Naive B cell (primary cell): Measurements from ENCODE around the gene ITPR2. TPM values are rescaled to one million over a fixed set of nuclear protein-coding genes. Genes with fewer than 3 reads are reported as not detected.

Experiments used
- ATAC-seq, 2 donors: fragments of 150-1000 bp; cut with Tn5 transposase; 2 replicates each; pipeline ENCODE4 v1.10.0; 2021; ENCODE audit warnings: low read depth in 2 of 2, mild to moderate bottlenecking in 2 of 2, moderate library complexity in 2 of 2
- DNase-seq: peaks from one replicate; pipeline ENCODE4 v3.0.0; 2022
- H3K27ac Mint-ChIP-seq, 6 donors: one replicate each; pipeline ENCODE4 v1.8.0; 2020 to 2022; ENCODE audit warnings: mild to moderate bottlenecking in 6 of 6, mixed read lengths in 6 of 6, moderate library complexity in 5 of 6, inconsistent platforms in 2 of 6
- H3K27me3 Mint-ChIP-seq, 3 donors: one replicate each; pipeline ENCODE4 v1.8.0; 2021 to 2022; ENCODE audit warnings: mixed read lengths in 3 of 3, mild to moderate bottlenecking in 1 of 3
- H3K36me3 Mint-ChIP-seq, 2 donors: one replicate each; pipeline ENCODE4 v1.8.0; 2020 to 2022; ENCODE audit warnings: mixed read lengths in 2 of 2, inconsistent platforms in 1 of 2, mild to moderate bottlenecking in 1 of 2
- H3K4me1 Mint-ChIP-seq, 3 donors: one replicate each; pipeline ENCODE4 v1.8.0; 2020 to 2022; ENCODE audit warnings: mixed read lengths in 3 of 3, inconsistent platforms in 1 of 3, mild to moderate bottlenecking in 1 of 3, moderate library complexity in 1 of 3
- H3K4me3 Mint-ChIP-seq, 8 donors: one replicate each; pipeline ENCODE4 v1.8.0; 2020 to 2022; ENCODE audit warnings: mild to moderate bottlenecking in 8 of 8, mixed read lengths in 8 of 8, moderate library complexity in 8 of 8, inconsistent platforms in 2 of 8
- H3K9me3 Mint-ChIP-seq, 7 donors: one replicate each; pipeline ENCODE4 v1.8.0; 2020 to 2022; ENCODE audit warnings: mixed read lengths in 7 of 7, mild to moderate bottlenecking in 5 of 7, inconsistent platforms in 2 of 7, moderate library complexity in 1 of 7
- polyA plus RNA-seq, 6 donors: library from polyadenylated mRNA; unstranded; fragments of 300-500 nt; fragmentation: Illumina TruSeq; gene quantifications; one replicate each; pipeline ENCODE4 v1.2.3, GENCODE V29; 2021; ENCODE audit warnings: low read depth in 6 of 6

The ITPR2 gene
- polyA plus RNA-seq, 6 donors from 2014 or later, result 6.7 to 23.6 (median 20.6) TPM

- peaks cover 4 to 8% of the 10 kb centered on the region in 2 donors for H3K36me3 Mint-ChIP-seq
- peaks cover 3 to 6% (median 5%) of the 10 kb centered on the region in 3 donors for H3K4me1 Mint-ChIP-seq
- no peaks in the 10 kb centered on the region for H3K9me3 Mint-ChIP-seq
- no peak overlapping the region for H3K27ac Mint-ChIP-seq
- no peak for DNase-seq
- H3K4me3 Mint-ChIP-seq, result no peak overlapping the region
- no peak for ATAC-seq
- no peaks in the 10 kb centered on the region for H3K27me3 Mint-ChIP-seq
Measured at GRCh38 chr12:26510354-26510674, 322.7 kb downstream of the ITPR2 start.

- no peaks in the 10 kb centered on the region for H3K27me3 Mint-ChIP-seq
- peak overlapping the region in 1 of 6 donors; percentile 2 for H3K27ac Mint-ChIP-seq
- no peak for DNase-seq
- no peak for ATAC-seq
- H3K4me3 Mint-ChIP-seq, result no peak overlapping the region
- H3K4me1 Mint-ChIP-seq, result no peaks in the 10 kb centered on the region
- no peaks in the 10 kb centered on the region for H3K9me3 Mint-ChIP-seq
- H3K36me3 Mint-ChIP-seq, result peaks cover 8 to 15% of the 10 kb centered on the region in 2 donors
Measured at GRCh38 chr12:26507613-26508012, 325.4 kb downstream of the ITPR2 start.

- Mint-ChIP-seq H3K27me3 (no peaks in the 10 kb centered on the region), H3K4me1 (peaks cover 0 to 3% (median 0%) of the 10 kb centered on the region in 3 donors), H3K9me3 (no peaks in the 10 kb centered on the region), H3K4me3 (no peak overlapping the region), H3K36me3 (peaks cover 2 to 9% of the 10 kb centered on the region in 2 donors), H3K27ac (no peak overlapping the region)
- ATAC-seq (no peak), DNase-seq (no peak)
Measured at GRCh38 chr12:26499979-26500640, 332.9 kb downstream of the ITPR2 start.

- no peak for ATAC-seq
- no peaks in the 10 kb centered on the region for H3K27me3 Mint-ChIP-seq
- peaks cover 0 to 3% (median 0%) of the 10 kb centered on the region in 3 donors for H3K4me1 Mint-ChIP-seq
- DNase-seq, result no peak
- no peaks in the 10 kb centered on the region for H3K9me3 Mint-ChIP-seq
- H3K4me3 Mint-ChIP-seq, result no peak overlapping the region
- H3K36me3 Mint-ChIP-seq, result peaks cover 12 to 19% of the 10 kb centered on the region in 2 donors
- no peak overlapping the region for H3K27ac Mint-ChIP-seq
Measured at GRCh38 chr12:26496170-26496569, 336.8 kb downstream of the ITPR2 start.

- no peaks in the 10 kb centered on the region for H3K9me3 Mint-ChIP-seq
- peaks cover 29 to 40% of the 10 kb centered on the region in 2 donors for H3K36me3 Mint-ChIP-seq
- DNase-seq (no peak), ATAC-seq (no peak)
- H3K27me3 Mint-ChIP-seq, result no peaks in the 10 kb centered on the region
- H3K4me1 Mint-ChIP-seq, result peaks cover 0 to 3% (median 0%) of the 10 kb centered on the region in 3 donors
- H3K4me3 Mint-ChIP-seq, result no peak overlapping the region
- H3K27ac Mint-ChIP-seq, result no peak overlapping the region
Measured at GRCh38 chr12:26493656-26494055, 339.3 kb downstream of the ITPR2 start.

GRCh38 chr12:26492406-26492805 is 340.6 kb downstream of the ITPR2 start:
- no peaks in the 10 kb centered on the region for H3K27me3 Mint-ChIP-seq
- no peak overlapping the region for H3K27ac Mint-ChIP-seq
- no peaks in the 10 kb centered on the region for H3K9me3 Mint-ChIP-seq
- peaks cover 29 to 40% of the 10 kb centered on the region in 2 donors for H3K36me3 Mint-ChIP-seq
- ATAC-seq (no peak), DNase-seq (no peak)
- no peak overlapping the region for H3K4me3 Mint-ChIP-seq
- H3K4me1 Mint-ChIP-seq, result peaks cover 0 to 3% (median 0%) of the 10 kb centered on the region in 3 donors

- Mint-ChIP-seq H3K4me3 (no peak overlapping the region), H3K36me3 (peaks cover 48 to 50% of the 10 kb centered on the region in 2 donors), H3K27me3 (no peaks in the 10 kb centered on the region), H3K9me3 (no peaks in the 10 kb centered on the region), H3K4me1 (no peaks in the 10 kb centered on the region), H3K27ac (peak overlapping the region in 1 of 6 donors; percentile 70)
- no peak for ATAC-seq
- DNase-seq, result no peak
Measured at GRCh38 chr12:26489908-26490307, 343.1 kb downstream of the ITPR2 start.

- Mint-ChIP-seq H3K9me3 (no peaks in the 10 kb centered on the region), H3K27me3 (no peaks in the 10 kb centered on the region), H3K36me3 (peaks cover 50 to 58% of the 10 kb centered on the region in 2 donors), H3K27ac (peak overlapping the region in 1 of 6 donors; percentile 12), H3K4me3 (no peak overlapping the region), H3K4me1 (no peaks in the 10 kb centered on the region)
- no peak for ATAC-seq
- DNase-seq, result no peak
Measured at GRCh38 chr12:26488351-26488750, 344.6 kb downstream of the ITPR2 start.

- ATAC-seq (peak; percentile 87 to 89), DNase-seq (peak; percentile 62)
- peak overlapping the region in 5 of 6 donors; percentile 23 to 78 (median 55) for H3K27ac Mint-ChIP-seq
- H3K27me3 Mint-ChIP-seq, result no peaks in the 10 kb centered on the region
- peak overlapping the region; percentile 1 to 80 (median 64) for H3K4me3 Mint-ChIP-seq
- peaks cover 6 to 7% of the 10 kb centered on the region in 2 donors for H3K36me3 Mint-ChIP-seq
- H3K4me1 Mint-ChIP-seq, result peaks cover 32 to 45% (median 32%) of the 10 kb centered on the region in 3 donors
- H3K9me3 Mint-ChIP-seq, result no peaks in the 10 kb centered on the region
Measured at GRCh38 chr12:26473291-26473690, 359.7 kb downstream of the ITPR2 start.

- Mint-ChIP-seq H3K27me3 (no peaks in the 10 kb centered on the region), H3K4me3 (peak overlapping the region in 5 of 8 donors; percentile 10 to 39 (median 20)), H3K9me3 (no peaks in the 10 kb centered on the region), H3K27ac (peak overlapping the region in 4 of 6 donors; percentile 12 to 69 (median 52)), H3K4me1 (peaks cover 32 to 45% (median 32%) of the 10 kb centered on the region in 3 donors), H3K36me3 (peaks cover 6 to 7% of the 10 kb centered on the region in 2 donors)
- peak; percentile 79 to 81 for ATAC-seq
- DNase-seq, result peak; percentile 64
Measured at GRCh38 chr12:26471560-26471959, 361.4 kb downstream of the ITPR2 start.

- Mint-ChIP-seq H3K27me3 (no peaks in the 10 kb centered on the region), H3K4me1 (peaks cover 32 to 44% (median 42%) of the 10 kb centered on the region in 3 donors), H3K4me3 (peak overlapping the region in 1 of 8 donors; percentile 55), H3K36me3 (peaks cover 6 to 7% of the 10 kb centered on the region in 2 donors), H3K9me3 (no peaks in the 10 kb centered on the region), H3K27ac (peak overlapping the region in 2 of 6 donors; percentile 10 to 21)
- no peak for ATAC-seq
- no peak for DNase-seq
Measured at GRCh38 chr12:26469421-26470180, 363.4 kb downstream of the ITPR2 start.

- ATAC-seq (no peak), DNase-seq (no peak)
- Mint-ChIP-seq H3K27me3 (no peaks in the 10 kb centered on the region), H3K27ac (no peak overlapping the region), H3K4me3 (no peak overlapping the region), H3K9me3 (no peaks in the 10 kb centered on the region), H3K36me3 (peaks cover 8 to 10% of the 10 kb centered on the region in 2 donors), H3K4me1 (peaks cover 15 to 29% (median 27%) of the 10 kb centered on the region in 3 donors)
Measured at GRCh38 chr12:26467351-26467750, 365.6 kb downstream of the ITPR2 start.

GRCh38 chr12:26466726-26467125 is 366.3 kb downstream of the ITPR2 start:
- H3K36me3 Mint-ChIP-seq, result peaks cover 8 to 10% of the 10 kb centered on the region in 2 donors
- H3K4me1 Mint-ChIP-seq, result peaks cover 9 to 29% (median 21%) of the 10 kb centered on the region in 3 donors
- H3K4me3 Mint-ChIP-seq, result no peak overlapping the region
- H3K9me3 Mint-ChIP-seq, result no peaks in the 10 kb centered on the region
- no peaks in the 10 kb centered on the region for H3K27me3 Mint-ChIP-seq
- ATAC-seq (no peak), DNase-seq (no peak)
- no peak overlapping the region for H3K27ac Mint-ChIP-seq
